ENCODE data around the gene SOX1. TPM values are rescaled to one million over a fixed set of nuclear protein-coding genes. Genes with fewer than 3 reads are reported as not detected.

The SOX1 gene
- total and polyA plus RNA-seq, 2 of the 13 experiments (the other 11 are each of a cell fraction or from before 2014, with no cell fraction given): not detected

GRCh38 chr13:112057439-112057735 lies 9.6 kb upstream of the SOX1 start:
- intact Hi-C loops (cut with micrococcal nuclease; ENCODE audit: unreplicated experiment) (no loop called here), in situ Hi-C loops (cut with HindIII; ENCODE audit: extremely low pct_ligation_motif_present, low pct_unique_long_range_greater_than_20kb) (no loop called here)
- no TSS peak for BruUV-seq (replicated peaks)
- no peaks in the 10 kb centered on the region for H3K36me3 ChIP-seq (replicated peaks in 1 of 2; ENCODE audit: control insufficient read depth in 1 of 2, insufficient read depth in 2 of 2, low read length in 2 of 2)
- ChIA-PET CTCF (ENCODE audit: low intra/inter-chr PET ratio, low total read pairs) (no interaction called here), POLR2A (no interaction called here)
- no peak overlapping the region for H3K9ac ChIP-seq (ENCODE audit: insufficient read depth, low read depth, low read length)
- no peaks in the 10 kb centered on the region for H3K4me1 ChIP-seq (ENCODE audit: insufficient read depth, low read length)
- no peaks in the 10 kb centered on the region for H3K79me2 ChIP-seq (ENCODE audit: insufficient read depth, low read length)
- TF ChIP-seq, protein P1, sequence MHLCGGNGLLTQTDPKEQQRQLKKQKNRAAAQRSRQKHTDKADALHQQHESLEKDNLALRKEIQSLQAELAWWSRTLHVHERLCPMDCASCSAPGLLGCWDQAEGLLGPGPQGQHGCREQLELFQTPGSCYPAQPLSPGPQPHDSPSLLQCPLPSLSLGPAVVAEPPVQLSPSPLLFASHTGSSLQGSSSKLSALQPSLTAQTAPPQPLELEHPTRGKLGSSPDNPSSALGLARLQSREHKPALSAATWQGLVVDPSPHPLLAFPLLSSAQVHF (CRISPR knock-in tag; IDR thresholded peaks at IDR 0.05): no peak
- TF ChIP-seq PHF21A (CRISPR knock-in tag; IDR thresholded peaks at IDR 0.05) (no peak), GATAD2A (CRISPR knock-in tag; IDR thresholded peaks at IDR 0.05) (no peak), ZNF713 (CRISPR knock-in tag; IDR thresholded peaks at IDR 0.05) (no peak), ZNF781 (CRISPR knock-in tag; IDR thresholded peaks at IDR 0.05; ENCODE audit: borderline replicate concordance, not compliant biosample characterization) (no peak)
- TF ChIP-seq, protein P2, sequence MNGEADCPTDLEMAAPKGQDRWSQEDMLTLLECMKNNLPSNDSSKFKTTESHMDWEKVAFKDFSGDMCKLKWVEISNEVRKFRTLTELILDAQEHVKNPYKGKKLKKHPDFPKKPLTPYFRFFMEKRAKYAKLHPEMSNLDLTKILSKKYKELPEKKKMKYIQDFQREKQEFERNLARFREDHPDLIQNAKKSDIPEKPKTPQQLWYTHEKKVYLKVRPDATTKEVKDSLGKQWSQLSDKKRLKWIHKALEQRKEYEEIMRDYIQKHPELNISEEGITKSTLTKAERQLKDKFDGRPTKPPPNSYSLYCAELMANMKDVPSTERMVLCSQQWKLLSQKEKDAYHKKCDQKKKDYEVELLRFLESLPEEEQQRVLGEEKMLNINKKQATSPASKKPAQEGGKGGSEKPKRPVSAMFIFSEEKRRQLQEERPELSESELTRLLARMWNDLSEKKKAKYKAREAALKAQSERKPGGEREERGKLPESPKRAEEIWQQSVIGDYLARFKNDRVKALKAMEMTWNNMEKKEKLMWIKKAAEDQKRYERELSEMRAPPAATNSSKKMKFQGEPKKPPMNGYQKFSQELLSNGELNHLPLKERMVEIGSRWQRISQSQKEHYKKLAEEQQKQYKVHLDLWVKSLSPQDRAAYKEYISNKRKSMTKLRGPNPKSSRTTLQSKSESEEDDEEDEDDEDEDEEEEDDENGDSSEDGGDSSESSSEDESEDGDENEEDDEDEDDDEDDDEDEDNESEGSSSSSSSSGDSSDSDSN (CRISPR knock-in tag; IDR thresholded peaks at IDR 0.05): no peak
- no peaks in the 10 kb centered on the region for H3K9me3 ChIP-seq (ENCODE audit: low read length)
- no peak overlapping the region for H3K4me2 ChIP-seq (ENCODE audit: low read depth, low read length)
- H3K27me3 ChIP-seq (ENCODE audit: control insufficient read depth in 1 of 2, insufficient read depth in 2 of 2, low read length in 2 of 2): peaks cover 6 to 72% of the 10 kb centered on the region in 2 experiments
- no peak overlapping the region for H3K4me3 ChIP-seq (replicated peaks in 1 of 3; ENCODE audit: insufficient read depth in 1 of 3, low read depth in 2 of 3, low read length in 3 of 3)
- no peak overlapping the region for H3K27ac ChIP-seq (ENCODE audit: extremely low read length, insufficient read depth, low read length)
- ATAC-seq (no peak), DNase-seq (ENCODE audit: low spot score) (no peak), FAIRE-seq (no peak)
- H4K20me1 ChIP-seq (ENCODE audit: insufficient read depth, low read length): no peaks in the 10 kb centered on the region
- 66% methylated on average over 25 of the region's 25 CpGs for WGBS (ENCODE audit: low lambda C conversion rate)
- H2AFZ ChIP-seq (ENCODE audit: low read length): no peak overlapping the region
